NT2/D1 (cell line): Measurements from ENCODE around the gene TMEM63B.

Source experiments
- SUZ12 ChIP-seq: IDR thresholded peaks from 2 replicates; pipeline ENCODE4 v1.6.1; 2011; ENCODE audit not compliant: insufficient read length, insufficient read depth; ENCODE audit errors: extremely low read depth
- YY1 ChIP-seq: IDR thresholded peaks from 2 replicates; pipeline ENCODE4 v1.6.1; 2011; ENCODE audit not compliant: insufficient read length, insufficient read depth
- ZNF274 ChIP-seq: IDR thresholded peaks from 2 replicates; pipeline ENCODE4 v1.6.1; 2011; ENCODE audit warnings: mild to moderate bottlenecking, low read depth, low read length

DNA sequence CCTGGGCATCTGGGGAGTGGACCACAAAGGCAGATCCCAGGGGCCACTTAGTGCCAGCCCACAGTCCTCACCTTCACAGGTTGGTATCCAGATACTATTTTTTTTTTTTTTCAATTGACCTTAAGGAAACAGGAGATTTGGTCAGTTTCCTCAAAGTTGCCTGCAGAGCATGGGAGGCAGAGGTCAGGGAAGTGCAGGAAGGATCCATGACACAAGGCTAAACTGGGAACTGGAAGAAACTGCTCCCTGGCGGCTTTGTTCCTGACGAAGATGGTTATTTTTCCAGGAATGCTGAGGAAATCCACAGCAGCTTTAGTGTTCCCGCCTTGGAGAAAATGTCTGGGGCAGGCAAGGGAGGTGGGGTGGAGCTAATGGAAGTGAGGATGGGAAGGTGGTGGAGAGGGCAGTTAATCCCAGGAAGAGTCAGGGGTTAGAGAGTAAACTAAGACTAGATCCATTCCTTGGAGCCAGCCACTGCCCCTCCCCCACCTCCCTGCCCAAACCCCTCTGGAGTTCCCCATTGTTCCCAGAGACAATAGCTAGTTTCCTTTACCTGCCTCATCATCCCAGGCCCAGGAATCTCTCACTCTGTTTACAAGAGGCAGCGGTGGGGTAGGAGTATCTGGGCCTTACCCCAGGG, 75.1 kb downstream of the TMEM63B start:
- TF ChIP-seq ZNF274 (no peak), YY1 (no peak), SUZ12 (no peak)
